Epithelial cell of esophagus (primary cell): Measurements from ENCODE around the gene CACHD1.

Experiments used
- DNase-seq: peaks from one replicate; pipeline ENCODE4 v3.0.0; 2010; ENCODE audit warnings: low read depth
- H3K4me3 ChIP-seq: 2 replicates; pipeline ENCODE4 v1.5.1; 2011; ENCODE audit warnings: mild to moderate bottlenecking, low read length, control low read depth
- CTCF ChIP-seq: IDR thresholded peaks from 2 replicates; pipeline ENCODE4 v1.5.1; 2011; ENCODE audit warnings: low read depth, mild to moderate bottlenecking, low read length, control low read depth, inconsistent platforms; ENCODE audit not compliant: insufficient read depth; ENCODE audit errors: missing control alignments

Gene CACHD1

GRCh38 chr1:64624808-64625207, 154.9 kb downstream of the CACHD1 start:
- no peak for TF ChIP-seq CTCF
- no peak for DNase-seq

GRCh38 chr1:64630611-64631010, 160.7 kb downstream of the CACHD1 start:
- no peak for DNase-seq
- no peak for TF ChIP-seq CTCF
- H3K4me3 ChIP-seq: no peak overlapping the region

More at GRCh38 chr1:64624808-64625207, 154.9 kb downstream of the CACHD1 start:
- H3K4me3 ChIP-seq: no peak overlapping the region

- DNase-seq: no peak
- TF ChIP-seq CTCF: no peak
- H3K4me3 ChIP-seq: no peak overlapping the region
Observed at GRCh38 chr1:64631346-64632034, 161.6 kb downstream of the CACHD1 start.

GRCh38 chr1:64632936-64633335, 163.0 kb downstream of the CACHD1 start:
- no peak for TF ChIP-seq CTCF
- no peak overlapping the region for H3K4me3 ChIP-seq
- DNase-seq: no peak

GRCh38 chr1:64645735-64646134, 175.8 kb downstream of the CACHD1 start:
- H3K4me3 ChIP-seq: no peak overlapping the region
- no peak for DNase-seq
- TF ChIP-seq CTCF: no peak

- TF ChIP-seq CTCF: no peak
- DNase-seq: no peak
Observed at GRCh38 chr1:64650411-64650810, 180.5 kb downstream of the CACHD1 start.

GRCh38 chr1:64651841-64652240, 181.9 kb downstream of the CACHD1 start:
- no peak overlapping the region for H3K4me3 ChIP-seq
- TF ChIP-seq CTCF: no peak
- DNase-seq: no peak

More at GRCh38 chr1:64650411-64650810, 180.5 kb downstream of the CACHD1 start:
- H3K4me3 ChIP-seq: no peak overlapping the region
